B cell (primary cell): ENCODE measurements around the gene CKAP2.
"Not testable (repeated sequence)": the region's sequence is repeated elsewhere in the genome, so short reads cannot be mapped to it uniquely, and the experiment has no call there.

ENCODE experiments used
- CTCF ChIP-seq: fragments of 200-600 bp; IDR thresholded peaks from one replicate; pipeline ENCODE4 v1.8.0; 2022; ENCODE audit warnings: antibody characterized with exemption, mild to moderate bottlenecking
- EZH2 ChIP-seq: IDR thresholded peaks from 2 replicates; pipeline ENCODE4 v1.6.1; 2012; ENCODE audit warnings: borderline replicate concordance, low read depth, mild to moderate bottlenecking, moderate library complexity, low read length; ENCODE audit not compliant: insufficient read depth, poor library complexity, severe bottlenecking

- TF ChIP-seq CTCF, EZH2: not testable (repeated sequence)
Observed at GRCh38 chr13:52491015-52491414, 35.7 kb downstream of the CKAP2 start.
